NCI-H2196 treated with DMSO at 0.1 percent for 48 hours (cell line): ENCODE measurements around the gene NPC1.
"Not testable (repeated sequence)": the region's sequence is repeated elsewhere in the genome, so short reads cannot be mapped to it uniquely, and the experiment has no call there.

Experiments
- DNase-seq: peaks from one replicate; lab custom pipeline; 2025; ENCODE audit not compliant: unreplicated experiment; lab: John Stamatoyannopoulos, UW

The NPC1 gene

DNA sequence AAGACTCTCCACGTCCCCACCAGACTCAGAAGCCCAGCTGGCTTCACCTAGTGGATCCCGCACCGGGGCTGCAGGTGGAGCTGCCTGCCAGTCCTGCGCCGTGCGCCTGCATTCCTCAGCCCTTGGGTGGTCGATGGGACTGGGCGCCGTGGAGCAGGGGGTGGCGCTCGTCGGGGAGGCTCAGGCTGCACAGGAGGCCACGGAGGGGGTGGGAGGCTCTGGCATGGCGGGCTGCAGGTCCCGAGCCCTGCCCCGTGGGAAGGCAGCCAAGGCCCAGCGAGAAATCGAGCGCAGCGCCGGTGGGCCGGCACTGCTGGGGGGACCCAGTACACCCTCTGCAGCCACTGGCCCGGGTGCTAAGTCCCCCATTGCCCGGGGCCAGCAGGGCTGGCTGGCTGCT, 8.8 kb downstream of the NPC1 start:
- DNase-seq = not testable (repeated sequence)

DNA sequence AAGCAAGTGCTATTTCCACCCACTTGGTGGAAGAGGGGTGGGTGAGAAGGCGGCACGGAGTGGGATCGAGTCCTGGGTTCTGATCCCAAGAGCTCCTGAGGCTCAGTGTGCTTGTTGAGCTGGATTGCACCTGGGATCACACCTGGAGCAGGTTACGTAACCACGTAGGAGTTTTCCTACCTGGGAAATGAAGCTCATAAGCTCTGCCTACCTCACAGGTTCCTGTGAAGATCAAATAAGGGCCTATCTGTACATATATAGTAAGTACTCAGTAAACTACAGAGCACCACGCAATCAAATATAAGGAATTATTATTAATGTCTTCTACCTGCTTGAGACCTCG, 11.0 kb downstream of the NPC1 start:
- no peak for DNase-seq

GRCh38 chr18:23574611-23575308, 11.5 kb downstream of the NPC1 start:
- no peak for DNase-seq

- no peak for DNase-seq
Measured at GRCh38 chr18:23573626-23574431, 12.5 kb downstream of the NPC1 start.

DNA sequence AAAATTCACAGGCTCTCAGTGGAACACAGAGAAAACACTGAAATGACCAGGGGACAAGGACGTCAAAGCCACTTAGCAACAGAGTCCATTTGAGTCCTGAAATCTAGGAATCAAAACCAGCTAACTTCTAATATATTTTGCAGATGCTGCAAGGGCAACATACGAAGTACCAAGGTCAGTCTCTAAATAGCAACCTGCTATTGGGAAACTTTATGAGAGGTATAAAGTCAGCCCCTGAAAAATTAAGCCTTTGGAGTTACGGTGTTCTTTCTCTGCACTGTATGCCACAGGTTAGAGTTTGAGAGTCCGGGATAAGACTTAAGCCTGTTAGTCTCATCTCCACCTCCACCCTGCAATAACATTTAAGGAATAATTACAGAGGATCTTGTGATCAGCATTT, 13.3 kb downstream of the NPC1 start:
- no peak for DNase-seq

DNA sequence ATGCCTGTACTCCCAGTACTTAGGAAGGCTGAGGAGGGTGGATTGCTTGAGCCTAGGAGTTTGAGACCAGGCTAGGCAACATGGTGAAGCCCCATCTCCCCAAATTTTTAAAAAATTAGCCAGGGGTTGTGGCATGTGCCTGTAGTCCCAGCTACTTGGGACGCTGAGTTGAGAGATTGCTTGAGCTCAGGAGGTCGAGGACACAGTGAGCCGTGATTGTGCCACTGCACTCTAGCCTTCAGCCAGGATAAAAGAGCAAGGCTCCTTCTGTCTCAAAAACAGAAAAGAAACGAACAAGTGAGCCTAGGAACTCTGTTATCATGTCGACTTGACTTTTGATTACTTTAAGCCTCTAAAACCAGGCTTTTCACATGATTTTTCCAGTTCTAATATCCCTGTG, 13.7 kb downstream of the NPC1 start:
- DNase-seq = no peak

DNA sequence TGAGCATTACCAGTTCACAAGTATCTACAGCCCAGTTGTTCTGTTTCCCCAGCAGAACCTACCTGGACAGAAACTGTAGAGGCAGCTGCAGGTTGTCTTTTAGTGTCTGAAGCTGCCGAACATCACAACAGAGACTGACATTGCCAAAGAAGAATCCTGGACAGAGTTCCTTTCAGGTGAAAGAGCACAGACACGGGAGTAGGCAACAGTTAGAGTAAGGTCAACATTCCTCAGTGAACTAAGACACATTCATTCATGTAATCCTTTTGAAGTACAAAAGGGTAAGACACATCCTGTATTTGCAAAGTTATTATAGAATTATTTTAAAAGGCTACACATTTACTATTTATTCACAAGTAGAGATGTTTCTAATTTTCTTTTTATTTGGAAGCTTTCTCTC, 14.3 kb downstream of the NPC1 start:
- DNase-seq = no peak

- DNase-seq = no peak
Measured at GRCh38 chr18:23570912-23571504, 15.3 kb downstream of the NPC1 start.

- DNase-seq = no peak
Measured at GRCh38 chr18:23569299-23570063, 16.8 kb downstream of the NPC1 start.

- DNase-seq = no peak
Measured at GRCh38 chr18:23568281-23569138, 17.8 kb downstream of the NPC1 start.

- DNase-seq = no peak
Measured at GRCh38 chr18:23567671-23568070, 18.6 kb downstream of the NPC1 start.

- DNase-seq = no peak
Measured at GRCh38 chr18:23565916-23566547, 20.3 kb downstream of the NPC1 start.

DNA sequence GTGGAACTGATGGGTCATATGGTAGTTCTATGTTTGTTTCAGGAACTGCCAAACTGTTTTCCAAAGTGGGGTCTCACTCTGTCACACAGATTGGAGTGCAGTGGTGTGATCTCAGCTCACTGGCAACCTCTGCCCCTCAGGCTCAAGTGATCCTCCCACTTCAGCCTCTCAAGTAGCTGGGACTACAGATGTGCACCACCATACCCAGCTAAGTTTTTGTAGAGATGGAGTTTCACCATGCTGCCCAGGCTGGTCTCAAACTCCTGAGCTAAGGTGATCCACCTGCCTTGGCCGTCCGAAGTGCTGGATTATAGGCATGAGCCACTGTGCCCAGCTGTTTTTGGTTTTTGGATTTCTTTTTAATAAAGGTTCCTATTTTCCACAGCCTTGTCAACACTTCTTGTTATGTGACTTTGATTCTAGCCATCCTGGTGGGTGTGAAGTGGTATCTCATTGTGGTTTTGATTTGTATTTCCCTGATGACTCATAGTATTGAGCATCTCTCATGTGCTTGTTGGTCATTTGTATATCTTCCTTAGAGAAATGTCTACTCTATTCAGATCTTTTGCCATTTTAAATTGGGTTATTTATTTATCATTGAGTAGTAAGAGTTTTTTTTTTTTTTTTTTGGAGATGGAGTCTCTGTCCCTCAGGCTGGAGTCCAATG, 22.8 kb downstream of the NPC1 start:
- DNase-seq = no peak

GRCh38 chr18:23560186-23560585, 26.1 kb downstream of the NPC1 start:
- no peak for DNase-seq

DNA sequence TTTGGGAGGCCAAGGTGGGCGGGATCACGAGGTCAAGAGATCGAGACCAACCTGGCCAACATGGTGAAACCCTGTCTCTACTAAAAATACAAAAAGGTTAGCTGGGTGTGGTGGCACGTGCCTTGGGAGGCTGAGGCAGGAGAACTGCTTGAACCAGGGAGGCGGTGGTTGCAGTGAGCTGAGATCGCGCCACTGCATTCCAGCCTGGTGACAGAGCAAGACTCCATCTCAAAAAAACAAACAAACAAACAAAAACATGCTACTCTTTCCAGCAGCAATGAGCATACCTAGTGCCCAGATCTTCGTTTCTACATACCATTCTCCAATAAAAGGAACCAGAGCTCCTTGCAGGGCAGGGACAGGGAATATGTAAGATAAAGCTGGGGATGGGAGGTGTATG, 28.8 kb downstream of the NPC1 start:
- DNase-seq = not testable (repeated sequence)

DNA sequence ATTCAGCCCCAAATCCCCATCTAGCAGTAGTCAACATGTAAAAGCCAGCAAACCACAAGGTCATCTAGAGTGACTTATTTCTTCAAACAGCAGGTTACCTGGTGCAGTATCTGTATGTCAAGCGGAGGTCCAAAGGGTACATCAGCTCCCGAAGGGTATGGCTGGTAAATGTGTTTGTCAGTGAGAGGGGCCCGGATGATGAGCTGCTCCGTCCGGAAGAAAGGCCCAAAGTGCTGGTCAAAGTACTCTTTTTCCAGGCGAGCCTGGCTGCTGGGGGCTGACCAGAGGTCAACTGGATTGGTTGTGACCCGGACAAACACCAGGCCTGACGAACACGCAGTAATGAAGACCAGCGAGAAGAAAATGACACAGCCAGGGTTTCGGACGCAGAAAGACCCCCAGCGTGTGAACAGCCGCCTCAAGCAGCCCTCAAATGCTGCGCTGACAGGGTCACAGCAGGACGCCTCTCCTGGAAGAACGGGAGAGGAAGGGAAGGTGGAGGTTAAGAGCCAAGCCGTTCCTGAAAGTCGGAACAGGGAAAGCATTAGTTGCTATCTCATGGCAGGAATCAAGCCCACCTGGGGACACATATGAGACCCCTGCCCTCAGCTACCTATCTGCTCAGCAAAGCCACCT, 30.0 kb downstream of the NPC1 start:
- no peak for DNase-seq

DNA sequence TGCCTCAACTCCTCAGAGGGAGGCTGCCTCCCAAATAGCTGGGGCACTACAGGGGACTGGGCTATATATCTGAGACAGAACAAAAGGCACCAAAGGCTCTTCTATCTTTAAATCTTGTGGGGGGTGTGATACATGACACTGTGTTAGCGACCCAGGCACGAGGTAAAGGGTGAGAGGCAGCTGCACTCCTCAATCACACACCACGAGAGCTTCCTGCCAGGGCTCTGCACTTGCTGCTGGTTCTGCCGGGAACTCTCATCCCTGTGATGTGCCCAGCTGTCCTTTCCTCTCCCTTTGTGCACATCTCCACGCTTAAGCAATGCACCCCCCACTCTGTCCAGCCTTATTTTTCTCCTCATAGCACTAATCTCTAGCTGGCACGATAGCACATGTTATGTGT, 32.4 kb downstream of the NPC1 start:
- no peak for DNase-seq

DNA sequence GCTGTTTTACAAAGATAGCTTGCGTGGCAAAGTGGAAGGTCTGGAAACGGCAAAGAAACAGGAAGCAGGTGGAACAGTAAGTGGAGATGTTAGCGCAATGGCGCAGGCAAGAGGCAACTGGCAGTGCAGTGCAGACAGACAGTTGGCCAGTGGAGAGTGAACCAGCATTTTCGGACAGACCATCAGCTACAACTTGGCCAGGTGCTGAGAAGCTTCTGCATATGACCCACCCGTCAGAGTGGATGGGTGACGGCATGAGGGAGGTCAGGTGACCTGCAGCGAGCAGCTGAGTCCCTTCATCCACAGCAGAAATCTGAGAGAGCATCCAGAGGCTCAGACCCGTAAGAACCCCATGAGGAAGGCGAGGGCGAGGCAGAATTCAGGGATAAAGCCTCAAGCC, 33.8 kb downstream of the NPC1 start:
- no peak for DNase-seq

GRCh38 chr18:23551978-23552377, 34.3 kb downstream of the NPC1 start:
- no peak for DNase-seq
